HG03354 (cell line): ENCODE data around the gene ROBO2.

Source experiments
- ATAC-seq: cut with Tn5 transposase; IDR thresholded peaks from one replicate; pipeline ENCODE4 v1.9.1; 2021; ENCODE audit warnings: mild to moderate bottlenecking; ENCODE audit not compliant: unreplicated experiment, poor library complexity, severe bottlenecking

Gene ROBO2

GRCh38 chr3:77449459-77450350 lies 409.8 kb downstream of the ROBO2 start:
- no peak for ATAC-seq

GRCh38 chr3:77456431-77456830 lies 416.5 kb downstream of the ROBO2 start:
- ATAC-seq = no peak

DNA sequence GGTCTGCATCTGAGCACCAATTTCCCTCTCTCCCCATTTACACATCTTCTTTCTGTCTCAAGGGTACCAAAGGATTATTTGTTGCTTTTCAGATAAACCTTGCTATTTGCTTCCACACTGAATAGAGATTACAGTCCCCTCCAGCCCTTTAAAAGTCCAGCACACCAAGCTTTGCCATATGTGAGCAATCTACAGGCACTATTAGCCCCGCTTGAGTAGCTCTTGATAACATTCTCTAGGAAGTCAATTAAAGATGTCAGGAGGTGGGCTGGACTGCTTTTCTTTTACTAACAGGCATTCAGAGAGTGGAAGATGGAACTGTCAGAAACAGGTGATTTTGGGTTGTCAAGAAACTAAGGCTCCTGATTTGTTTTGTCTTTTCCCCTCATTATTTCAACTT lies 417.0 kb downstream of the ROBO2 start:
- no peak for ATAC-seq

DNA sequence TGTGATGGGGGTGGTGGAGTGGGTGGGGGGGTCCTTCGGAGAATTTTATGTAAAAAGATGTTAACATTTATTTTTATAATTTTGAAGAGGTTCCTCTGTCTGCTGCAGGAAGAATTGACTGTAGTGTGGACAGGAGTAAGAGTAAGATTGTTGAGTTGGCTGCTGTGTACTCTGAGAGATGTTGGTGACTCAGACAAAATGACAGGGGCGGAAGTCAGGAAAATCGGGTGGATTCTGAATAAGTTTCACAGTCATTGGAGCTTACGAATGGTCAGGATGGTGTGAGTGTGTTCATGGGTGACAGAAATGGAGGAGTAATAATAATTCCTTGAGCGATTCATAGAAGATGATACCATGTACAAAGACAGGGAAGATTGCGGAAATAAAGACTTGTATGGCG lies 420.0 kb downstream of the ROBO2 start:
- ATAC-seq = no peak

- ATAC-seq = no peak
Observed at GRCh38 chr3:77460326-77460725, 420.4 kb downstream of the ROBO2 start.

- ATAC-seq = no peak
Observed at GRCh38 chr3:77462951-77463350, 423.1 kb downstream of the ROBO2 start.

GRCh38 chr3:77464111-77464688 lies 424.3 kb downstream of the ROBO2 start:
- ATAC-seq = no peak

GRCh38 chr3:77466562-77467115 lies 426.7 kb downstream of the ROBO2 start:
- ATAC-seq = no peak

GRCh38 chr3:77467702-77468625 lies 428.1 kb downstream of the ROBO2 start:
- ATAC-seq = no peak

- ATAC-seq = no peak
Observed at GRCh38 chr3:77468626-77469020, 428.7 kb downstream of the ROBO2 start.

DNA sequence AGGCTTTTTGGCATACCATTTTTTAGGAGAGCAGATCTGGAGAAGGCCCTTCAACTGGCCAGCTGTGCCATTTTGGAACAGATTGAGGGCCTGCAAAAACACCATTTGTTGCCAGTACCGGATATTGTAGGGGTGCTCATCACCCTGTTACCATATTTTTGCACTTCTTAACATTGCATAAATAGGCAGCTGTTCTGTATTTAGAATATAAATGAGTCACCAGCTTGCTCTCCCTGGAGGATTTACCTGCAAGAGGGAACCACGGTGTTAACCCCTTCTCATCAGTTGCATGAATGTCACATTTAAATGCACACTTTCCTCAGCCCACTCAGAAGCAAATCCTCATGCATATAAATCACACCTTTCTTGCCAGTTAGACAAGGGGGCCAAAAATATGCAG lies 435.6 kb downstream of the ROBO2 start:
- ATAC-seq = no peak

DNA sequence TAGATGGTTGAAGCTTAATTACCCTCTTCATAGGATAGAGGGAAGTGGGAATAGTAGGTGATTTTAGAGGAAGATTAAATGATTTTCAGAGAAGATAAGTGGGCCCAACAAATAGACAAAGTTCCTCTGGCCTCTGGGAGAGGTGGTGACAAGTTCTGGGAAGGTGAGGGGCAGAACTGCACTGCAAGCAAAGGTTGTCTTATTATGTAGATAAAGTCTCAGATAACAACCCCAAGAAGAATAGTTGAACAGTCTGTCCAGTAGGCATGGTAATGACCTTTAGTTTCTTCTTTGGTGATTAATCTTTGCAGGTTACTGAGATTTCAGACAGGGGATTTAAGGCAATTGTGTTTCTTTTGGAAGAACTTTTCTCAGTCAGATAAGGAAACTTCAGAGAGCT lies 439.1 kb downstream of the ROBO2 start:
- no peak for ATAC-seq

- ATAC-seq = no peak
Observed at GRCh38 chr3:77489216-77489615, 449.3 kb downstream of the ROBO2 start.

- no peak for ATAC-seq
Observed at GRCh38 chr3:77491961-77492360, 452.1 kb downstream of the ROBO2 start.

GRCh38 chr3:77500721-77501120 lies 460.8 kb downstream of the ROBO2 start:
- no peak for ATAC-seq

GRCh38 chr3:77506384-77506783 lies 466.5 kb downstream of the ROBO2 start:
- ATAC-seq = no peak

DNA sequence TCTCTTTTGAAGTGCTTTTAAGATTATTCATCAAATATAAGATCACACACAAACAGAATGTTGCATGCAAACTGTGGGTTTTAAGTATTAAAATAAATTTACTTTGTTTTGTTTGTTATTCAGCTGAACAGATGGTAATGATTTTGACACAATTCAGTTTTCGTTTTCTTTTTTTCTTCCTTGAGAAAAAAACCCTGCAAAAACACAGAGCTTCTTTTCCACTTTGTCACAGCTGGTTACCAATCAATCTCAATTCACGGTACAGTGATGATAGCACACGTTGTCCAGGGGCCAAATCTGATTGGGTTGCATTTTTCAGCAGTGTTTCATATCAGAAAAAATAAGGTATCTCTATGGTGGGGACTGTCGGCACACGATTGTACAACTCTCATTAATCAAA lies 473.6 kb downstream of the ROBO2 start:
- no peak for ATAC-seq

- ATAC-seq = no peak
Observed at GRCh38 chr3:77514766-77515165, 474.9 kb downstream of the ROBO2 start.

- no peak for ATAC-seq
Observed at GRCh38 chr3:77524463-77524862, 484.6 kb downstream of the ROBO2 start.
